PC-9 (cell line): ENCODE data around the gene DENND1A. TPM values are rescaled to one million over a fixed set of nuclear protein-coding genes. Genes with fewer than 3 reads are reported as not detected.

ENCODE experiments used
- BruUV-seq: library from RNA; stranded (reverse); fragments of 400-500 nt; replicated peaks from 2 replicates; lab custom pipeline; 2021; lab: Mats Ljungman, UMichigan
- CTCF ChIA-PET: fragments of 300-600 bp; sonication (Branson Sonifier 250); formaldehyde crosslinking; loops from one replicate; lab custom pipeline; 2022; ENCODE audit warnings: antibody characterized with exemption; lab: Charles Lee
- POLR2A ChIA-PET: fragments of 300-600 bp; sonication (Branson Sonifier 250); formaldehyde crosslinking; loops from one replicate; lab custom pipeline; 2022; ENCODE audit warnings: antibody characterized with exemption; ENCODE audit not compliant: unreplicated experiment; lab: Charles Lee
- DNase-seq, 2 experiments: peaks; one replicate each; pipeline versions ENCODE4 v3.0.0 to v3.0.0-alpha.2; 2015 to 2022; ENCODE audit warnings: mixed read lengths in 1 of 2
- H2AFZ ChIP-seq: fragments of 200-600 bp; sonication (generic); 2 replicates; pipeline ENCODE4 v1.8.1; 2017; ENCODE audit warnings: antibody characterized with exemption
- H3F3A ChIP-seq: fragments of 200-600 bp; sonication (generic); 2 replicates; pipeline ENCODE4 v1.8.1; 2017; ENCODE audit warnings: antibody characterized with exemption, mild to moderate bottlenecking, low read depth; ENCODE audit not compliant: insufficient read depth
- H3K27ac ChIP-seq: fragments of 200-600 bp; sonication (generic); 2 replicates; pipeline ENCODE4 v1.6.1; 2016; ENCODE audit warnings: mixed run types
- H3K27me3 ChIP-seq: fragments of 200-600 bp; sonication (generic); 2 replicates; pipeline ENCODE4 v1.6.1; 2016; ENCODE audit warnings: low read depth, mixed run types; ENCODE audit not compliant: insufficient read depth
- H3K36me3 ChIP-seq: fragments of 200-600 bp; sonication (generic); 2 replicates; pipeline ENCODE4 v1.6.1; 2016; ENCODE audit warnings: low read depth, mixed run types
- H3K4me1 ChIP-seq: fragments of 200-600 bp; sonication (generic); replicated peaks from 2 replicates; pipeline ENCODE4 v1.6.1; 2016; ENCODE audit warnings: mixed run types; ENCODE audit not compliant: insufficient read depth
- H3K4me2 ChIP-seq: fragments of 200-600 bp; sonication (generic); 2 replicates; pipeline ENCODE4 v1.6.1; 2017; ENCODE audit warnings: mixed run types
- H3K4me3 ChIP-seq: fragments of 200-600 bp; sonication (generic); 2 replicates; pipeline ENCODE4 v1.6.1; 2016; ENCODE audit warnings: mixed run types
- H3K79me2 ChIP-seq: fragments of 200-600 bp; sonication (generic); 2 replicates; pipeline ENCODE4 v1.6.1; 2017; ENCODE audit warnings: low read depth, mixed run types
- H3K9me2 ChIP-seq: fragments of 200-600 bp; sonication (generic); 2 replicates; pipeline ENCODE4 v1.8.1; 2017; ENCODE audit warnings: mild to moderate bottlenecking; ENCODE audit not compliant: insufficient read depth
- H3K9me3 ChIP-seq: fragments of 200-600 bp; sonication (generic); 2 replicates; pipeline ENCODE4 v1.8.1; 2016; ENCODE audit warnings: low read depth; ENCODE audit not compliant: insufficient read depth
- H4K20me1 ChIP-seq: fragments of 200-600 bp; sonication (generic); 2 replicates; pipeline ENCODE4 v1.8.1; 2017; ENCODE audit not compliant: insufficient read depth
- CTCF ChIP-seq: fragments of 200-600 bp; sonication (generic); conservative IDR thresholded peaks from 2 replicates; pipeline ENCODE4 v1.6.1; 2017; ENCODE audit warnings: mixed run types, antibody characterized with exemption, mild to moderate bottlenecking, moderate library complexity
- EZH2 ChIP-seq: fragments of 200-600 bp; sonication (generic); IDR thresholded peaks from 2 replicates; pipeline ENCODE4 v1.8.0; 2017; ENCODE audit warnings: antibody characterized with exemption, low read depth
- intact Hi-C: fragments of 100-400 bp; cut with micrococcal nuclease; formaldehyde crosslinking; loops from one replicate; pipeline ENCODE4 v1.10.0; 2022; ENCODE audit not compliant: unreplicated experiment
- total RNA-seq: library from RNA; stranded (reverse); gene quantifications from 2 replicates; pipeline ENCODE4 v1.2.3, GENCODE V29; 2021

The DENND1A gene
- total RNA-seq, 1 experiment from 2014 or later, result 37.7 TPM

- CTCF ChIA-PET, result no interaction called here
- no peak for DNase-seq
- no TSS peak for BruUV-seq
These were observed 476.1 kb downstream of the DENND1A start for GRCh38 chr9:123453831-123454321.

GRCh38 chr9:123453076-123453667 lies 476.8 kb downstream of the DENND1A start:
- Histone ChIP-seq H3K4me3 (no peak overlapping the region), H3K79me2 (no peaks in the 10 kb centered on the region), H3K36me3 (no peaks in the 10 kb centered on the region), H3K4me2 (no peak overlapping the region), H3K4me1 (no peaks in the 10 kb centered on the region), H3K27ac (no peak overlapping the region), H4K20me1 (no peaks in the 10 kb centered on the region), H3K27me3 (no peaks in the 10 kb centered on the region), H2AFZ (no peak overlapping the region), H3K9me3 (no peaks in the 10 kb centered on the region), H3K9me2 (no peaks in the 10 kb centered on the region), H3F3A (no peaks in the 10 kb centered on the region)
- ChIA-PET POLR2A (no interaction called here), CTCF (no interaction called here)
- TF ChIP-seq EZH2, result no peak
- no peak for TF ChIP-seq CTCF
- no TSS peak for BruUV-seq
- DNase-seq, result no peak
- intact Hi-C loops, result no loop called here

More at GRCh38 chr9:123453831-123454321, 476.1 kb downstream of the DENND1A start:
- no peaks in the 10 kb centered on the region for H3K4me1 ChIP-seq
- no peaks in the 10 kb centered on the region for H3F3A ChIP-seq
- H3K36me3 ChIP-seq, result no peaks in the 10 kb centered on the region
- no peak overlapping the region for H3K4me2 ChIP-seq
- no peak overlapping the region for H3K4me3 ChIP-seq
- POLR2A ChIA-PET, result no interaction called here
- TF ChIP-seq CTCF, result no peak
- H3K27me3 ChIP-seq, result no peaks in the 10 kb centered on the region
- H2AFZ ChIP-seq, result no peak overlapping the region
- no peaks in the 10 kb centered on the region for H3K9me2 ChIP-seq
- no peaks in the 10 kb centered on the region for H3K79me2 ChIP-seq
- no peak overlapping the region for H3K27ac ChIP-seq
- no peaks in the 10 kb centered on the region for H3K9me3 ChIP-seq
- intact Hi-C loops, result no loop called here
- H4K20me1 ChIP-seq, result no peaks in the 10 kb centered on the region

GRCh38 chr9:123450996-123451395 lies 478.9 kb downstream of the DENND1A start:
- no peak overlapping the region for H2AFZ ChIP-seq
- H3K79me2 ChIP-seq, result no peaks in the 10 kb centered on the region
- DNase-seq, result no peak
- H4K20me1 ChIP-seq, result no peaks in the 10 kb centered on the region
- intact Hi-C loops, result no loop called here
- no peaks in the 10 kb centered on the region for H3K9me3 ChIP-seq
- no peaks in the 10 kb centered on the region for H3K4me1 ChIP-seq
- H3F3A ChIP-seq, result no peaks in the 10 kb centered on the region
- ChIA-PET CTCF (no interaction called here), POLR2A (no interaction called here)
- no peak overlapping the region for H3K4me2 ChIP-seq
- H3K27me3 ChIP-seq, result no peaks in the 10 kb centered on the region
- H3K4me3 ChIP-seq, result no peak overlapping the region
- no peak overlapping the region for H3K27ac ChIP-seq
- no peaks in the 10 kb centered on the region for H3K9me2 ChIP-seq
- BruUV-seq, result no TSS peak
- H3K36me3 ChIP-seq, result no peaks in the 10 kb centered on the region
- TF ChIP-seq CTCF, result no peak
- no peak for TF ChIP-seq EZH2
